GM12892 (cell line): ENCODE results near the gene CRABP1.

Source experiments
- POLR2A ChIP-seq: IDR thresholded peaks from 2 replicates; pipeline ENCODE4 v1.6.1; 2011; ENCODE audit warnings: low read depth, low read length, control low read depth
- POLR2AphosphoS5 ChIP-seq: IDR thresholded peaks from 2 replicates; pipeline ENCODE4 v1.6.1; 2011; ENCODE audit warnings: low read depth, low read length, control low read depth
- TAF1 ChIP-seq: IDR thresholded peaks from 2 replicates; pipeline ENCODE4 v1.6.1; 2011; ENCODE audit warnings: low read depth, mild to moderate bottlenecking, control low read depth, low read length, borderline replicate concordance

GRCh38 chr15:78359041-78359808, 19.1 kb downstream of the CRABP1 start:
- TF ChIP-seq POLR2A (no peak), POLR2AphosphoS5 (no peak), TAF1 (no peak)
